PC-3 (cell line): Measurements from ENCODE around the gene IGFBP2. TPM values are rescaled to one million over a fixed set of nuclear protein-coding genes. Genes with fewer than 3 reads are reported as not detected.
A peak's percentile ranks its signal among the peaks of the same experiment; 100 is the strongest.

Experiments used
- ATAC-seq: fragments of 200-7000 bp; cut with Tn5 transposase; 2 replicates; pipeline ENCODE4 v1.9.1; 2020; ENCODE audit warnings: mild to moderate bottlenecking, moderate library complexity
- BruUV-seq: library from RNA; stranded (reverse); fragments of 400-500 nt; replicated peaks from 2 replicates; lab custom pipeline; 2021; lab: Mats Ljungman, UMichigan
- CTCF ChIA-PET: fragments of 300-600 bp; sonication (Branson Sonifier 250); formaldehyde crosslinking; loops from one replicate; lab custom pipeline; 2022; ENCODE audit warnings: antibody characterized with exemption; lab: Charles Lee
- POLR2A ChIA-PET: fragments of 300-600 bp; sonication (Branson Sonifier 250); formaldehyde crosslinking; loops from one replicate; lab custom pipeline; 2022; ENCODE audit warnings: antibody characterized with exemption; ENCODE audit not compliant: unreplicated experiment; lab: Charles Lee
- DNase-seq: peaks from one replicate; pipeline ENCODE4 v3.0.0-alpha.2; 2015
- H2AFZ ChIP-seq: fragments of 300-600 bp; sonication (generic); 2 replicates; pipeline ENCODE4 v1.6.0; 2016; ENCODE audit warnings: antibody characterized with exemption, low read length
- H3F3A ChIP-seq: fragments of 300-600 bp; sonication (generic); one replicate; pipeline ENCODE4 v1.6.0; 2017; ENCODE audit warnings: antibody characterized with exemption, low read length, control low read depth, mild to moderate bottlenecking; ENCODE audit not compliant: unreplicated experiment
- H3K27ac ChIP-seq: fragments of 300-600 bp; sonication (generic); 2 replicates; pipeline ENCODE4 v1.5.1; 2016; ENCODE audit warnings: mild to moderate bottlenecking, low read length
- H3K27me3 ChIP-seq: fragments of 300-600 bp; sonication (generic); 2 replicates; pipeline ENCODE4 v1.6.1; 2016; ENCODE audit warnings: low read length, mixed read lengths
- H3K36me3 ChIP-seq: fragments of 300-600 bp; sonication (generic); 2 replicates; pipeline ENCODE4 v1.6.1; 2016; ENCODE audit warnings: low read depth, mixed run types, low read length, mixed read lengths
- H3K4me1 ChIP-seq: fragments of 300-600 bp; sonication (generic); 2 replicates; pipeline ENCODE4 v1.5.1; 2016; ENCODE audit warnings: low read length; ENCODE audit not compliant: insufficient read depth
- H3K4me2 ChIP-seq: fragments of 300-600 bp; sonication (generic); 2 replicates; pipeline ENCODE4 v1.6.0; 2016; ENCODE audit warnings: low read length
- H3K4me3 ChIP-seq: fragments of 300-600 bp; sonication (generic); 2 replicates; pipeline ENCODE4 v1.5.1; 2016; ENCODE audit warnings: mild to moderate bottlenecking, low read length, mixed read lengths
- H3K79me2 ChIP-seq: fragments of 300-600 bp; sonication (generic); 2 replicates; pipeline ENCODE4 v1.6.1; 2017; ENCODE audit warnings: low read length, mixed read lengths
- H3K9ac ChIP-seq: fragments of 300-600 bp; sonication (generic); 2 replicates; pipeline ENCODE4 v1.6.0; 2016; ENCODE audit warnings: mild to moderate bottlenecking, low read length
- H3K9me2 ChIP-seq: fragments of 300-600 bp; sonication (generic); replicated peaks from 2 replicates; pipeline ENCODE4 v1.6.1; 2016; ENCODE audit warnings: mixed run types, low read length, mixed read lengths
- H3K9me3 ChIP-seq: fragments of 300-600 bp; sonication (generic); 2 replicates; pipeline ENCODE4 v1.6.1; 2016; ENCODE audit warnings: low read length, mixed read lengths
- H4K20me1 ChIP-seq: fragments of 300-600 bp; sonication (generic); 2 replicates; pipeline ENCODE4 v1.6.1; 2016; ENCODE audit warnings: low read length, mixed read lengths
- EZH2 ChIP-seq: fragments of 300-600 bp; sonication (generic); IDR thresholded peaks from one replicate; pipeline ENCODE4 v1.6.1; 2017; ENCODE audit warnings: antibody characterized with exemption, mild to moderate bottlenecking, low read length; ENCODE audit not compliant: unreplicated experiment
- EZH2phosphoT487 ChIP-seq: fragments of 300-600 bp; sonication (generic); IDR thresholded peaks from 2 replicates; pipeline ENCODE4 v1.6.1; 2018; ENCODE audit warnings: mild to moderate bottlenecking, antibody characterized with exemption, low read length, borderline replicate concordance
- intact Hi-C: fragments of 100-400 bp; cut with micrococcal nuclease; formaldehyde crosslinking; loops from 2 replicates; pipeline ENCODE4 v1.9.0; 2023
- total RNA-seq: library from RNA; depleted of rRNA; stranded (reverse); fragments of >200 nt; gene quantifications from 2 replicates; pipeline ENCODE4 v1.2.3, GENCODE V29; 2014
- TF ChIP-seq, protein P1 (sequence below): fragments of 300-600 bp; sonication (generic); conservative IDR thresholded peaks from 2 replicates; pipeline ENCODE4 v1.5.1; 2017; ENCODE audit warnings: antibody characterized with exemption, low read depth, mild to moderate bottlenecking, low read length

Gene IGFBP2
- total RNA-seq, 1 experiment from 2014 or later: 174 TPM

DNA sequence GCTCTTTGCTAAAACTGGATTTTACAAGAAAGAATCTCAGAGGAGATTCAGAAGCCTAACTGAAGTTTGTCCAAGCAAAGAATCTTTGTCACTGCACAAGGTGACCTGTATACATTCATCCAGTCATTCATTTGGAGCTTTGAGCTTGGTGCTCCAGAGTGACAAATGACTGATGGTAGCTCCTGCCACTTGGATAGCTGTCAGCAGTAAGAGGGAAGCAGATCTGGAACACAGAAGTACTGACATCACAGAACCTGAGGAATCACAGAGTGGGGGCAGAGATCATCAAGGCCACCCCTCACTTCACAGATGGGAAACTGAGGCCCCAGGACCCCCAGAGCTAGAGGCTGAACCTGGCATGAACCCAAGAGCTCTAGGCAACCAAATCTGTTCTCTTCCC lies 28.8 kb upstream of the IGFBP2 start:
- no TSS peak for BruUV-seq

DNA sequence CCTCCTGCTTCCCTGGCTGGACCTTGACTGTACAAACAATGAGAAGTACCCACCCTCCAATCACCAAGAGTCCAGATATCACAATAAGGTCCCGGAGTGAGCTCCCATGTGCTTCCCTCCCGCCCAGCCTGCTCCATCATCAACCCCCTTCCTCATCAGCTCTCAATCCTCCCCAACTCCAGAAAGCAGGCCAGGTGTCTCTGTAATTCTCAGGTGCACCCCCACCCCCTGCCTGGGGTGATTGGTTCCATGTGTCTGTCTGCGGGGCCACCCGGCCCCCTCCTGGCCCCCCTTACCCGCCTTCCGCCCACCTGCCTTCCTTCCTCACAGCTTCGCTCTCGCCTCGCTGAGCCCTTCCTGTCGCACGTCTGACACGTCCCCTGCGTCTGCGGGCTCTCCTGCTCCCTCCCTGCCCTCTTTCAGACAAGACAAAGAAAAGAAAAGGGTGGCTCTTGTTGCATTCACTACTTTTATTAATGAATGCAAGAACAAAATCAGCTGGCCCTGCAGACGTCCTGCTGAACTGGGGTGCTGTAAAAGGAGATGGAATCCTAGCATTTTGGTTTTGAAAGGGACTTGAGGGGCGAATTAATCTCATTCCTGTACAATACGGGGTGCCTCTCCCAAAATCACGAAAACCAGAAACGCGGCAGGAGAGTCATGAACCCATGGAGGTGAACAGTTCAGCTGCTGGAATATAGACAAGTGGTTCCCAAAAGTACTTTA lies 26.5 kb upstream of the IGFBP2 start:
- H3K79me2 ChIP-seq: no peaks in the 10 kb centered on the region
- H2AFZ ChIP-seq: no peak overlapping the region
- H3K36me3 ChIP-seq: no peaks in the 10 kb centered on the region
- no peak for TF ChIP-seq EZH2
- TF ChIP-seq, protein P1, sequence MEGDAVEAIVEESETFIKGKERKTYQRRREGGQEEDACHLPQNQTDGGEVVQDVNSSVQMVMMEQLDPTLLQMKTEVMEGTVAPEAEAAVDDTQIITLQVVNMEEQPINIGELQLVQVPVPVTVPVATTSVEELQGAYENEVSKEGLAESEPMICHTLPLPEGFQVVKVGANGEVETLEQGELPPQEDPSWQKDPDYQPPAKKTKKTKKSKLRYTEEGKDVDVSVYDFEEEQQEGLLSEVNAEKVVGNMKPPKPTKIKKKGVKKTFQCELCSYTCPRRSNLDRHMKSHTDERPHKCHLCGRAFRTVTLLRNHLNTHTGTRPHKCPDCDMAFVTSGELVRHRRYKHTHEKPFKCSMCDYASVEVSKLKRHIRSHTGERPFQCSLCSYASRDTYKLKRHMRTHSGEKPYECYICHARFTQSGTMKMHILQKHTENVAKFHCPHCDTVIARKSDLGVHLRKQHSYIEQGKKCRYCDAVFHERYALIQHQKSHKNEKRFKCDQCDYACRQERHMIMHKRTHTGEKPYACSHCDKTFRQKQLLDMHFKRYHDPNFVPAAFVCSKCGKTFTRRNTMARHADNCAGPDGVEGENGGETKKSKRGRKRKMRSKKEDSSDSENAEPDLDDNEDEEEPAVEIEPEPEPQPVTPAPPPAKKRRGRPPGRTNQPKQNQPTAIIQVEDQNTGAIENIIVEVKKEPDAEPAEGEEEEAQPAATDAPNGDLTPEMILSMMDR: no peak
- no peak for TF ChIP-seq EZH2phosphoT487
- intact Hi-C loops: no loop called here
- no peaks in the 10 kb centered on the region for H3K27me3 ChIP-seq
- no peaks in the 10 kb centered on the region for H4K20me1 ChIP-seq
- DNase-seq: no peak
- no peaks in the 10 kb centered on the region for H3K9me2 ChIP-seq
- no peak overlapping the region for H3K4me3 ChIP-seq
- peaks cover 21% of the 10 kb centered on the region for H3K4me1 ChIP-seq
- H3K9me3 ChIP-seq: no peaks in the 10 kb centered on the region
- H3F3A ChIP-seq: no peaks in the 10 kb centered on the region
- ChIA-PET POLR2A (no interaction called here), CTCF (no interaction called here)
- no TSS peak for BruUV-seq
- H3K9ac ChIP-seq: no peak overlapping the region
- no peak for ATAC-seq
- no peak overlapping the region for H3K4me2 ChIP-seq
- no peak overlapping the region for H3K27ac ChIP-seq

More for the DNA sequence above, 28.8 kb upstream of the IGFBP2 start:
- Histone ChIP-seq H3K9ac (no peak overlapping the region), H3K36me3 (no peaks in the 10 kb centered on the region), H3K4me3 (no peak overlapping the region), H3K4me1 (peaks cover 21% of the 10 kb centered on the region), H3K27me3 (no peaks in the 10 kb centered on the region), H3K9me3 (no peaks in the 10 kb centered on the region), H3K27ac (no peak overlapping the region), H2AFZ (no peak overlapping the region), H3K9me2 (no peaks in the 10 kb centered on the region), H3K79me2 (no peaks in the 10 kb centered on the region), H3F3A (no peaks in the 10 kb centered on the region), H3K4me2 (peak overlapping the region; percentile 51; the same call in 1 of the 2 replicates), H4K20me1 (no peaks in the 10 kb centered on the region)
- DNase-seq: no peak
- intact Hi-C loops: no loop called here
- TF ChIP-seq EZH2 (no peak), EZH2phosphoT487 (no peak)
- TF ChIP-seq, protein P1: no peak
- ATAC-seq: no peak
- ChIA-PET CTCF (no interaction called here), POLR2A (no interaction called here)

DNA sequence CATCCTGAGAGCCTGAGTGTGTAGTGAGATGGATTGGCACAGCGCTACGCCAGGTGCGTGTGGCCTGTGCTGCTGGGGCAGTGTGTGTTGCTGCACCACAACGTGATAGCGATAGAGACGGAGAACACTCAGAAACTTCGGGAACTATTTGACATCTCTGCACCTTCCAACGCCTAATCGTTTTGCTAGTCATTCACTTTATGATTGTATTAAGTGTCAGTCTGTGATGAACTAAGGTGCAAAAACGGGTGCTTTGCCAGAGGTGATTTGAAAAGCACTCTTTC lies 26.0 kb upstream of the IGFBP2 start:
- intact Hi-C loops: no loop called here
- H3K4me2 ChIP-seq: no peak overlapping the region
- H3K4me3 ChIP-seq: no peak overlapping the region
- H2AFZ ChIP-seq: no peak overlapping the region
- H4K20me1 ChIP-seq: no peaks in the 10 kb centered on the region
- H3K9ac ChIP-seq: no peak overlapping the region
- DNase-seq (no peak), ATAC-seq (no peak)
- H3K79me2 ChIP-seq: no peaks in the 10 kb centered on the region
- peaks cover 21% of the 10 kb centered on the region for H3K4me1 ChIP-seq
- no TSS peak for BruUV-seq
- no peaks in the 10 kb centered on the region for H3K9me2 ChIP-seq
- no peak overlapping the region for H3K27ac ChIP-seq
- CTCF ChIA-PET: no interaction called here
- TF ChIP-seq EZH2phosphoT487: no peak
- TF ChIP-seq, protein P1: no peak
- TF ChIP-seq EZH2: no peak
- H3F3A ChIP-seq: no peaks in the 10 kb centered on the region
- H3K36me3 ChIP-seq: no peaks in the 10 kb centered on the region
- no peaks in the 10 kb centered on the region for H3K27me3 ChIP-seq
- POLR2A ChIA-PET: no interaction called here
- no peaks in the 10 kb centered on the region for H3K9me3 ChIP-seq
